Measurements from ENCODE around the gene SPOCK3.

Gene SPOCK3

GRCh38 chr4:167238226-167238625, 3.9 kb upstream of the SPOCK3 start:
- in situ Hi-C loops (cut with MboI; ENCODE audit: low pct_unique_long_range_greater_than_20kb, low sequenced_read_pairs, unreplicated experiment) = no loop called here
- TF ChIP-seq CTCF (IDR thresholded peaks at IDR 0.05; ENCODE audit: extremely low read depth, insufficient read depth, missing control alignments) = no peak
- no peak for DNase-seq (ENCODE audit: low spot score)

DNA sequence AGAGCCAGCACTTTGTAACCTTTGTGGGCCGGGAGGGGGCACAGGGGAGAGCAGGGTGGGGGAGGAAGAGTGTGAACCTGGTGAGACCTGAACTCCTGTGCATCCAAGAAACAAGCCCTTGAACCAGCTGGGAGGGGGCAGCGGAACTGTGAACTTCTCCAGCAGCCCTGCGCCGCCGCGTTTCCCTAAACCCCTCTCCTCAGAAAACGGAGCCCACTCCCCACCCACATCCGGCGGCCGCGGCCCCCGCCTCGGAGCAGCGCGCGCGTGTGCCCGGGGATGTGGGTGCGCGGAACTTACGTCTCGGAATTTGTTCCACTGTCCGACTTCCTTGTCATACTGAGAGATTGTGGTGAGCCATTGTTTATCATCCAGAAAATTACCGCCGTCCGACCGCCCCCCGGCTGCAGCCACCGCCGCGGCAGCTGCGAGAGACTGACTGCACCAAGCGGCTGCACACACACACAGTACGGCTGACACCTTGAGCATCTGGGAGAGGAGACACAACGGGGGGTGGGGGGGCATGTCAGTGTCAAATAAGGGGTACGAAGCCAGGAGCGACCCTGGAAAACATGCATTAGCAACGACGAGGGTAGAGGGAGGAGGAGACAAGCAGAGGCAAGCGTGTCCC, 494 bp downstream of the SPOCK3 start:
- DNase-seq (ENCODE audit: low spot score) = peak; percentile 37
- TF ChIP-seq CTCF (IDR thresholded peaks at IDR 0.05; ENCODE audit: extremely low read depth, insufficient read depth, missing control alignments) = no peak
- in situ Hi-C loops (cut with MboI; ENCODE audit: low pct_unique_long_range_greater_than_20kb, low sequenced_read_pairs, unreplicated experiment) = no loop called here

GRCh38 chr4:167232805-167233684, 1.2 kb downstream of the SPOCK3 start:
- no peak for DNase-seq (ENCODE audit: low spot score)
- in situ Hi-C loops (cut with MboI; ENCODE audit: low pct_unique_long_range_greater_than_20kb, low sequenced_read_pairs, unreplicated experiment) = no loop called here
- no peak for TF ChIP-seq CTCF (IDR thresholded peaks at IDR 0.05; ENCODE audit: extremely low read depth, insufficient read depth, missing control alignments)

DNA sequence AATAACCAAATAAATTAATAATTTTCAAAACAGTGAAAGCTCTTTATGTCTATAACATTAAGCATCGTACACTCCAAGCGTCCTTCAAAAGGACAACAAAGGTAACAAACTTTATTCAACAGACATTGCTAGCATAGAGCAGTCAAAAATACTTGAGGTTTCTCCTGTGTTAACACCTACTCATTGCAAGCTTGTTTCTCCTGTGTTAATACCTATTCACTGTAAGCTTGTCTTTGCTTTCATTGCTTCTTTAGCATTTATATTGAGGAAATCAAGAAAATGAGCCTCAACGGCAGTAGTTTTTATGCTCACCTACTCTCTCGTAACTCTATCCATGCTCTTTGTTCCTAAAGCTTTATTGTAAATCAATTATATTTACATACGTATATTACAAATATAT, 3.5 kb downstream of the SPOCK3 start:
- no peak for TF ChIP-seq CTCF (IDR thresholded peaks at IDR 0.05; ENCODE audit: extremely low read depth, insufficient read depth, missing control alignments)
- in situ Hi-C loops (cut with MboI; ENCODE audit: low pct_unique_long_range_greater_than_20kb, low sequenced_read_pairs, unreplicated experiment) = no loop called here
- DNase-seq (ENCODE audit: low spot score) = no peak

GRCh38 chr4:167222099-167222498, 12.2 kb downstream of the SPOCK3 start:
- TF ChIP-seq CTCF (IDR thresholded peaks at IDR 0.05; ENCODE audit: extremely low read depth, insufficient read depth, missing control alignments) = no peak
- no peak for DNase-seq (ENCODE audit: low spot score)
- in situ Hi-C loops (cut with MboI; ENCODE audit: low pct_unique_long_range_greater_than_20kb, low sequenced_read_pairs, unreplicated experiment) = no loop called here

DNA sequence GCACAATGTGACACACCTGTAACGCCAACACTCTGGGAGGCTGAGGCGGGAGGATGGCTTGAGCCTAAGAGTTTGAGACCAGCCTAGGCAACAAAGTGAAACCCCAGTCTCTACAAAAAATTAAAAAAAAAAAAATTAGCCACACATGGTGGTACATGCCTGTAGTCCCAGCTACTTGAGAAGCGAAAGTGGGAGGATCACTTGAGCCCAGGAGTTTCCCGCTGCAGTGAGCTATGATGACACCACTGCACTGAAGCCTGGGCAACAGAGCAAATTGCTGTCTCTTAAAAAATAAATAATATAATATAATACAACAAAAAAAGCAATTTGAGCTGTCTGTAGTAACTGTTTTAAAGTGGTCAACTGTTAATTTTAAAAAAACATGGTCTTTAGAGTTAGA, 13.2 kb downstream of the SPOCK3 start:
- TF ChIP-seq CTCF (IDR thresholded peaks at IDR 0.05; ENCODE audit: extremely low read depth, insufficient read depth, missing control alignments) = no peak
- in situ Hi-C loops (cut with MboI; ENCODE audit: low pct_unique_long_range_greater_than_20kb, low sequenced_read_pairs, unreplicated experiment) = no loop called here
- DNase-seq (ENCODE audit: low spot score) = no peak
